Right atrium auricular region (tissue), 2 donors: ENCODE results near the gene ARSJ. TPM values are rescaled to one million over a fixed set of nuclear protein-coding genes. Genes with fewer than 3 reads are reported as not detected.
A peak's percentile ranks its signal among the peaks of the same experiment; 100 is the strongest.
"Not testable (repeated sequence)": the region's sequence is repeated elsewhere in the genome, so short reads cannot be mapped to it uniquely, and the experiment has no call there.

ENCODE experiments used
- DNase-seq: peaks from one replicate; pipeline ENCODE4 v3.0.0-alpha.2; 2019; ENCODE audit warnings: low spot score
- H3K27ac ChIP-seq, 2 donors: fragments of 200-600 bp; sonication (generic); 1 replicate in 1 of 2; 2 replicates in 1 of 2; pipeline ENCODE4 v1.5.1; 2016 to 2019
- H3K27me3 ChIP-seq, 2 donors: fragments of 200-600 bp; sonication (generic); one replicate each; pipeline versions ENCODE4 v1.5.1 to v1.6.0; 2017 to 2019
- H3K36me3 ChIP-seq: fragments of 200-600 bp; sonication (generic); one replicate; pipeline ENCODE4 v1.5.1; 2016
- H3K4me1 ChIP-seq, 2 donors: fragments of 200-600 bp; sonication (generic); one replicate each; pipeline versions ENCODE4 v1.5.1 to v1.6.0; 2017 to 2019
- H3K4me3 ChIP-seq, 2 donors: fragments of 200-600 bp; sonication (generic); 1 replicate in 1 of 2; 2 replicates in 1 of 2; pipeline ENCODE4 v1.5.1; 2017 to 2019; ENCODE audit warnings: mild to moderate bottlenecking in 1 of 2, moderate library complexity in 1 of 2
- H3K9me3 ChIP-seq, 2 donors: fragments of 200-600 bp; sonication (generic); one replicate each; pipeline ENCODE4 v1.5.1; 2019
- total RNA-seq, 2 donors: library from RNA; depleted of rRNA; stranded (reverse); fragments of >200 nt; gene quantifications; one replicate each; pipeline ENCODE4 v1.1.0, GENCODE V29; 2016
- TF ChIP-seq, protein P1 (sequence below), 2 donors: fragments of 200-600 bp; sonication (generic); IDR thresholded peaks; one replicate each; pipeline ENCODE4 v1.5.1; 2019; ENCODE audit warnings: antibody characterized with exemption in 2 of 2

Gene ARSJ
- total RNA-seq, 2 donors from 2014 or later, result 3.8 to 5.6 TPM

DNA sequence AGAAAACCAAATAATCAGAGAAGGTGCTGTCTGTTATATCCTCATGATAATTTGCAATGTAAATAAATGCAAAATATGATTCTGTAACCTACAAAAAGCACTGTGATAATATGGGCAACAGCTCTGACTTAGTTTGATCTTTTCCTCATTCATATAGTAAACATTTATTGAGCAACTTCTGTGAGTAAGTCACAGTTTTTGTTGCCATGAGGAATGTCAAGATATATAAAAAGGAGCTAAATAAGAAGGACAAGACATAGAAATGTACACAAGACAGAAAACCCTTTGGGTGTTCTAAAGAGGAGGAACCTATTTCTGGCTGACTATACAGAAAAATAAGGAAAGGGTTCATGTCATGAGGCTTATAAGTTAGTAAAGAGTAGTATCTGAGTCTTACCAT lies 44.3 kb downstream of the ARSJ start:
- no peaks in the 10 kb centered on the region for H3K27me3 ChIP-seq
- H3K9me3 ChIP-seq, result peaks cover 0 to 3% of the 10 kb centered on the region in 2 donors
- H3K27ac ChIP-seq, result no peak overlapping the region
- no peak for DNase-seq
- no peaks in the 10 kb centered on the region for H3K36me3 ChIP-seq
- H3K4me1 ChIP-seq, result peaks cover 0 to 3% of the 10 kb centered on the region in 2 donors
- no peak overlapping the region for H3K4me3 ChIP-seq
- TF ChIP-seq, protein P1, sequence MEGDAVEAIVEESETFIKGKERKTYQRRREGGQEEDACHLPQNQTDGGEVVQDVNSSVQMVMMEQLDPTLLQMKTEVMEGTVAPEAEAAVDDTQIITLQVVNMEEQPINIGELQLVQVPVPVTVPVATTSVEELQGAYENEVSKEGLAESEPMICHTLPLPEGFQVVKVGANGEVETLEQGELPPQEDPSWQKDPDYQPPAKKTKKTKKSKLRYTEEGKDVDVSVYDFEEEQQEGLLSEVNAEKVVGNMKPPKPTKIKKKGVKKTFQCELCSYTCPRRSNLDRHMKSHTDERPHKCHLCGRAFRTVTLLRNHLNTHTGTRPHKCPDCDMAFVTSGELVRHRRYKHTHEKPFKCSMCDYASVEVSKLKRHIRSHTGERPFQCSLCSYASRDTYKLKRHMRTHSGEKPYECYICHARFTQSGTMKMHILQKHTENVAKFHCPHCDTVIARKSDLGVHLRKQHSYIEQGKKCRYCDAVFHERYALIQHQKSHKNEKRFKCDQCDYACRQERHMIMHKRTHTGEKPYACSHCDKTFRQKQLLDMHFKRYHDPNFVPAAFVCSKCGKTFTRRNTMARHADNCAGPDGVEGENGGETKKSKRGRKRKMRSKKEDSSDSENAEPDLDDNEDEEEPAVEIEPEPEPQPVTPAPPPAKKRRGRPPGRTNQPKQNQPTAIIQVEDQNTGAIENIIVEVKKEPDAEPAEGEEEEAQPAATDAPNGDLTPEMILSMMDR (IDR thresholded peaks at IDR 0.05), result no peak

DNA sequence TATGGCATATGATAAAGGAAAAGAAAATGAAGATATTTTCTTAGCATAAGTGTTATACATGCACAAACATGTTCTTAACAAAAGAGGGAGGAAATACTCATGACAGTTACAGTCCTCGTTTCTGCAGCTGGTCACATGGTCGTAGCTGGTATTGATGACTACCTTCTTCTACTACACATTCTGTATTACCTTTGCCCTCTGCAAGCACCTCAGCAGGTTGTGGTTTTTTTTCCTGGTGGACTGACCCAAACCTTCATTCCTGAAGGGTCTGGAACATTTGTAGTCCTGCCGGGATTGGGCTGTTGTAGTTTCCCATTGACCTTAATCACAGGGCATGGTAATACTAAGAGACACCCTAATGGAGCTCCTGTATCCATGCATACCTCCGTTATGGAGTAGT lies 54.7 kb downstream of the ARSJ start:
- H3K36me3 ChIP-seq, H3K27me3 ChIP-seq, H3K27ac ChIP-seq, H3K9me3 ChIP-seq, H3K4me1 ChIP-seq, DNase-seq, H3K4me3 ChIP-seq: not testable (repeated sequence)

DNA sequence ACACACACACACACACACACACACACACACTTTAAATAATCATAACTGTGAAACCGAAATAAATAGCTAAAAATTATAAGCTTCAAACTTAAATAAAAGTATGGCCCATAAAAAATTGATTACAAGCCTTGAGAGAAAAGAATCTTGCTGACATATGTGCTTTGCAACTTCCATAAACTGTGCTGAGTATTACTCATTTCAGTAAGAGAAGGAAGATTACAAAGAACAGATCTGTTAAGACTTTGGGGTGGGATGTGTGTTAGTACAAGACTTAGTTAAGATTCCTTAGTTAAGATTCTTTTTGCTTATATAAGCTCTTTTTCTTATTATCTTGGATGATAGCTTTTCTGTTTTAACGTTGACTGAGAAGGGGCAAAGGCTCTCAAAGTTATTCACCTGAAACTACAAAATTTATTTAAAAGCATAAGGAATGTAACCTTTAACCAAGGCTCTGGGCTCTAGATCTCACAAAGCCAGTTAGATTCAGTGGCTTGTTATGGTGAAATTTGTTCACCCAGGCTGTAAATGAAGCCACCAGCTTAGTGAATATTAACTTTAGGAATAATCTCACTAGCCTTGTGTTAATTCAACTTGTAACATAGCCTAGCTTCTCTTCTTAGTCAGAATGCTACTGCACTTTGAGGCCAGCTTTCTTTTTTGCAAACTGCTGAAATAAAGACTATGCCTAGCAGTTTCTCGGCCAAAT lies 58.2 kb downstream of the ARSJ start:
- Histone ChIP-seq H3K27ac (no peak overlapping the region), H3K9me3 (no peaks in the 10 kb centered on the region), H3K4me3 (no peak overlapping the region), H3K27me3 (no peaks in the 10 kb centered on the region), H3K4me1 (no peaks in the 10 kb centered on the region), H3K36me3 (no peaks in the 10 kb centered on the region)
- DNase-seq, result no peak
- TF ChIP-seq, protein P1 (IDR thresholded peaks at IDR 0.05), result no peak

DNA sequence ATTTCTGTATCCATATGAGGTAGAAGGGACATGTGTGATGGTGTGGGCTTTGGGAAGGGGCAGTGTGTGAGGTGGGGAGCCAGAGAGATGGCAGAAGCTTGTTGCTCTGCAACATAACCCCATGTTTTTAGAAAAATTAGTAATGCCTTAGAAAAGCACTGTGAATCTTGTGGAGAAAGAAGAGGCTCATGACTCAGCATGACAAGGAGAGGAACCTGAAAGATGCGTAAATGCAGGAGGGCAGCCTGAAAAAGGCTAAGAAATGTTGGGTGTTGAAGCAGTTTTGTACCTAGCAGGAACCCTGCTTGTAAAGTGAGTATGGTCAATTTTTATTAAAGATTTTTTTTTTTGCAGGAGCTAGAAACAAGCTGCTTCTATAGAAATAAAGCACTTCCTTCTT lies 59.8 kb downstream of the ARSJ start:
- Histone ChIP-seq H3K4me3 (no peak overlapping the region), H3K4me1 (no peaks in the 10 kb centered on the region), H3K36me3 (no peaks in the 10 kb centered on the region), H3K9me3 (no peaks in the 10 kb centered on the region), H3K27me3 (no peaks in the 10 kb centered on the region), H3K27ac (no peak overlapping the region)
- no peak for DNase-seq
- TF ChIP-seq, protein P1 (IDR thresholded peaks at IDR 0.05), result no peak

DNA sequence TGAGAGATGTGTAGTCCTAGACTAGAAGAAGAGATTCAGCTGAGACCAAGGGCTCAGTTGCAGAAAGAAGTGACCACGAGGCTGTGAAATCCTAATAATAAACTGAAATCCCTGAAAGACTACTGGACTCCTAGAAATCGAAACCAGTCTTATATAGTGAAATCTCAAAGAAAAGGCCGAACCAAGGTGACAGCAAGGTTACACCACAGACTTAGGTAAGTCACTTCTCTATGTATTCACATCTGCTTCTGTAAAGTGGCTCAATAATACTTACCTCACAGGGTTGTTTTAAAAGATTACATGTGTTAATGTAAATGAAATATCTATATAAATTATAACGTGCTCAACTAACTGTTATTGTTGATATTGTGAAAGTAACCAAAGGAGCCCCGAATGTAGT lies 60.3 kb downstream of the ARSJ start:
- no peak overlapping the region for H3K4me3 ChIP-seq
- TF ChIP-seq, protein P1 (IDR thresholded peaks at IDR 0.05), result no peak

DNA sequence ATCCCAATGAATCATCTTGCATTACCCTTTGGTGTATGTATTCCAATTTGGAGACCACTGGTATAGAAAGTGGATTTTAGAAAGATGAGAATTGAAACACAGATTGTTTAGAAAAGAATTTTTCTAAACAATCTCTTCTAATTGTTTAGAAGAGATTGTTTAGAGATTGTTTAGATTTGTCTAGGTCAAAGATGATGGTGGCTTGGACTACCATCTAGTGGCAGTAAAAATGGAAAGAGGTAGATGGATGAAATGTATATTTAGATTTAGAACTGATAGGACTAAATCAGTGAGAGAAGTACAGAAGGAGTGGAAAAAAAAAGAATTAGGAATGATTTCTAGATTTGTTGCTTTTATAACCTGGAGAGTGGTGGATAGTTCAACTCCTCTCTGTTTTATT lies 70.6 kb downstream of the ARSJ start:
- no peaks in the 10 kb centered on the region for H3K4me1 ChIP-seq

More for the DNA sequence above, 60.3 kb downstream of the ARSJ start:
- H3K9me3 ChIP-seq, result no peaks in the 10 kb centered on the region
- H3K36me3 ChIP-seq, result no peaks in the 10 kb centered on the region
- H3K27me3 ChIP-seq, result no peaks in the 10 kb centered on the region
- no peak for DNase-seq
- no peaks in the 10 kb centered on the region for H3K4me1 ChIP-seq
- H3K27ac ChIP-seq, result no peak overlapping the region

More for the DNA sequence above, 70.6 kb downstream of the ARSJ start:
- H3K27ac ChIP-seq, result no peak overlapping the region
- no peaks in the 10 kb centered on the region for H3K36me3 ChIP-seq
- no peaks in the 10 kb centered on the region for H3K9me3 ChIP-seq
- no peak overlapping the region for H3K4me3 ChIP-seq
- no peaks in the 10 kb centered on the region for H3K27me3 ChIP-seq
- no peak for DNase-seq
- TF ChIP-seq, protein P1 (IDR thresholded peaks at IDR 0.05), result peak in 1 of 2 donors; percentile 30
